ENCODE data around the gene HNRNPH3. TPM values are rescaled to one million over a fixed set of nuclear protein-coding genes. Genes with fewer than 3 reads are reported as not detected.

The HNRNPH3 gene
- total RNA-seq, 1 donor from 2014 or later, result 77.5 TPM

GRCh38 chr10:68301790-68302502 is 29.9 kb upstream of the HNRNPH3 start:
- TF ChIP-seq CTCF (IDR thresholded peaks at IDR 0.05) (peak; percentile 59), EZH2phosphoT487 (IDR thresholded peaks at IDR 0.05) (no peak)
- no peaks in the 10 kb centered on the region for H4K20me1 ChIP-seq (ENCODE audit: low read depth)
- no peak overlapping the region for H3K27ac Mint-ChIP-seq
- no peaks in the 10 kb centered on the region for H3K27me3 ChIP-seq
- no peaks in the 10 kb centered on the region for H3K36me3 Mint-ChIP-seq
- no peak overlapping the region for H2AFZ ChIP-seq (replicated peaks)
- peaks cover 15% of the 10 kb centered on the region for H3F3A ChIP-seq (ENCODE audit: low read depth)
- peak; percentile 31 for DNase-seq (ENCODE audit: low spot score)
- no peak overlapping the region for H3K4me3 ChIP-seq
- no peaks in the 10 kb centered on the region for H3K9me3 Mint-ChIP-seq
- no peak overlapping the region for H3K4me3 Mint-ChIP-seq
- H3K4me2 ChIP-seq, result no peak overlapping the region
- H3K4me1 Mint-ChIP-seq, result peaks cover 30% of the 10 kb centered on the region
- H3K9ac ChIP-seq, result no peak overlapping the region
- H3K36me3 ChIP-seq, result no peaks in the 10 kb centered on the region
- no peaks in the 10 kb centered on the region for H3K9me3 ChIP-seq (ENCODE audit: low read depth)
- H3K27me3 Mint-ChIP-seq (ENCODE audit: insufficient read depth, low read depth), result peaks cover 5% of the 10 kb centered on the region
- no peaks in the 10 kb centered on the region for H3K4me1 ChIP-seq
- no peaks in the 10 kb centered on the region for H3K79me2 ChIP-seq (ENCODE audit: low read depth)
- H3K27ac ChIP-seq, result no peak overlapping the region

GRCh38 chr10:68302503-68302823 is 29.4 kb upstream of the HNRNPH3 start:
- Histone ChIP-seq H3F3A (ENCODE audit: low read depth) (peaks cover 10% of the 10 kb centered on the region), H3K9ac (no peak overlapping the region), H3K4me3 (no peak overlapping the region), H3K9me3 (ENCODE audit: low read depth) (no peaks in the 10 kb centered on the region), H3K79me2 (ENCODE audit: low read depth) (no peaks in the 10 kb centered on the region), H3K4me2 (no peak overlapping the region), H3K36me3 (no peaks in the 10 kb centered on the region), H3K27ac (no peak overlapping the region), H2AFZ (replicated peaks) (no peak overlapping the region), H3K27me3 (no peaks in the 10 kb centered on the region), H4K20me1 (ENCODE audit: low read depth) (no peaks in the 10 kb centered on the region), H3K4me1 (no peaks in the 10 kb centered on the region)
- Mint-ChIP-seq H3K9me3 (no peaks in the 10 kb centered on the region), H3K4me3 (no peak overlapping the region), H3K27me3 (ENCODE audit: insufficient read depth, low read depth) (peaks cover 5% of the 10 kb centered on the region), H3K27ac (no peak overlapping the region), H3K36me3 (no peaks in the 10 kb centered on the region), H3K4me1 (peaks cover 26% of the 10 kb centered on the region)
- DNase-seq (ENCODE audit: low spot score), result no peak
- TF ChIP-seq EZH2phosphoT487 (IDR thresholded peaks at IDR 0.05), result no peak
- TF ChIP-seq CTCF (IDR thresholded peaks at IDR 0.05), result no peak
- TF ChIP-seq EZH2 (IDR thresholded peaks at IDR 0.05), result no peak

- H3K36me3 ChIP-seq, result no peaks in the 10 kb centered on the region
- no peak overlapping the region for H3K4me2 ChIP-seq
- H3K27ac ChIP-seq, result no peak overlapping the region
- peaks cover 26% of the 10 kb centered on the region for H3K4me1 Mint-ChIP-seq
- no peaks in the 10 kb centered on the region for H3K9me3 Mint-ChIP-seq
- H3K9me3 ChIP-seq (ENCODE audit: low read depth), result no peaks in the 10 kb centered on the region
- no peaks in the 10 kb centered on the region for H3K27me3 ChIP-seq
- no peak overlapping the region for H3K4me3 Mint-ChIP-seq
- H2AFZ ChIP-seq (replicated peaks), result no peak overlapping the region
- H3K36me3 Mint-ChIP-seq, result no peaks in the 10 kb centered on the region
- no peaks in the 10 kb centered on the region for H4K20me1 ChIP-seq (ENCODE audit: low read depth)
- peaks cover 5% of the 10 kb centered on the region for H3K27me3 Mint-ChIP-seq (ENCODE audit: insufficient read depth, low read depth)
- H3K79me2 ChIP-seq (ENCODE audit: low read depth), result no peaks in the 10 kb centered on the region
- H3K4me1 ChIP-seq, result no peaks in the 10 kb centered on the region
- H3K9ac ChIP-seq, result no peak overlapping the region
- no peak overlapping the region for H3K27ac Mint-ChIP-seq
- H3K4me3 ChIP-seq, result no peak overlapping the region
- peaks cover 8% of the 10 kb centered on the region for H3F3A ChIP-seq (ENCODE audit: low read depth)
- no peak for DNase-seq (ENCODE audit: low spot score)
- no peak for TF ChIP-seq EZH2phosphoT487 (IDR thresholded peaks at IDR 0.05)
- no peak for TF ChIP-seq EZH2 (IDR thresholded peaks at IDR 0.05)
- TF ChIP-seq CTCF (IDR thresholded peaks at IDR 0.05), result no peak
These were observed 29.0 kb upstream of the HNRNPH3 start for GRCh38 chr10:68302871-68303270.

Data from neural progenitor cell (in vitro differentiated cells).